Measurements from ENCODE around the gene NTRK1.

- TF ChIP-seq CTCF (conservative IDR thresholded peaks at IDR 0.05 in 1 of 2, IDR thresholded peaks at IDR 0.05 in 1 of 2; ENCODE audit: low read depth in 1 of 2, low read length in 2 of 2) (peak in 1 of 2 donors; percentile 7), EZH2 (IDR thresholded peaks at IDR 0.05; ENCODE audit: low read length, missing control alignments) (no peak)
These were observed 45.3 kb upstream of the NTRK1 start for GRCh38 chr1:156815307-156815826.
